GM18505 (cell line): ENCODE data around the gene UBE2J2.

Experiments
- ATAC-seq: cut with Tn5 transposase; IDR thresholded peaks from one replicate; pipeline ENCODE4 v1.9.1; 2021; ENCODE audit not compliant: unreplicated experiment
- POLR2A ChIP-seq: IDR thresholded peaks from 4 replicates; pipeline ENCODE4 v1.6.1; 2011; ENCODE audit warnings: borderline replicate concordance; ENCODE audit not compliant: insufficient read depth, insufficient read length; ENCODE audit errors: extremely low read depth

UBE2J2 gene

GRCh38 chr1:1305300-1306069, 31.8 kb upstream of the UBE2J2 start:
- ATAC-seq = no peak

GRCh38 chr1:1304331-1305299, 31.0 kb upstream of the UBE2J2 start:
- no peak for TF ChIP-seq POLR2A
- no peak for ATAC-seq

More at GRCh38 chr1:1305300-1306069, 31.8 kb upstream of the UBE2J2 start:
- no peak for TF ChIP-seq POLR2A

DNA sequence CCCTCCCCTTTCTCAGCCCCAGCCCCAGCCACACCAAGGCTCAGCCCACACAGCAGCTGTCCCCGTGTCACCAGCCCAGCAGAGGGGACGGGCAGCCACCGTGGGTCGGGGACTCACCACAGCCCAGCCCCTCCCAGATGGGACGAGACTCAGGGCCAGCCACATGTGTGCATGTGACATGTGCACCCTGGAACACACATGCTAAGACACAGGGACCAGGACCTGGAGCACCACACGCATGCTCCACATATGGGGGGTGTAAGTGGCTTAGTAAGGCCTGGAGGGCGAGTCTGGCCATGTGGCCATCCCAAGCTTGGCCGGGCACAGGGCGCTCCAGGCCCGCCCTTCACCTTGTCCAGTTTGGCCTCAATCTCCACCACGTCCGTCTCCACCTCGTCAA, 30.1 kb upstream of the UBE2J2 start:
- no peak for TF ChIP-seq POLR2A
- ATAC-seq = no peak

- no peak for TF ChIP-seq POLR2A
- ATAC-seq = no peak
Observed at GRCh38 chr1:1302951-1303509, 29.4 kb upstream of the UBE2J2 start.

GRCh38 chr1:1302006-1302430, 28.4 kb upstream of the UBE2J2 start:
- no peak for TF ChIP-seq POLR2A
- no peak for ATAC-seq

DNA sequence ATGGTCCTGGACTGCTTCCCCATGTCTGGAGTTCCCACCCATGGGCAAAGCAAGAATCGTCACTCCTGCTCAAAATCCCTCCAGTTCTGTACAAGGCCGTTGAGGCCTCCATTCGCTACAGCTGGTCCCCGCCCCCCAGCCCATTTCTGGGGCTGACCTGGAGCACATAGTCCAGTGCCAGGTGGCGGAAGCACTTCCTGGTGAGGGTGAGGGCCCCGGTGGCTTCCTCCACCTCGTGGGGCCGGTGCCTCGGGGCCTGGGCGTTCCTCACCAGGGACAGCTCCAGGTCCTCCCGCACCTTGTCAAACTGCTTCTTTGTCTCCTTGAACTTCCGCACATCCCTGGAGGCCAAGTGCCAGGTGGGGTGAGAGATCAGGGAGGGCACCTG, 26.7 kb upstream of the UBE2J2 start:
- no peak for ATAC-seq
- TF ChIP-seq POLR2A = no peak

DNA sequence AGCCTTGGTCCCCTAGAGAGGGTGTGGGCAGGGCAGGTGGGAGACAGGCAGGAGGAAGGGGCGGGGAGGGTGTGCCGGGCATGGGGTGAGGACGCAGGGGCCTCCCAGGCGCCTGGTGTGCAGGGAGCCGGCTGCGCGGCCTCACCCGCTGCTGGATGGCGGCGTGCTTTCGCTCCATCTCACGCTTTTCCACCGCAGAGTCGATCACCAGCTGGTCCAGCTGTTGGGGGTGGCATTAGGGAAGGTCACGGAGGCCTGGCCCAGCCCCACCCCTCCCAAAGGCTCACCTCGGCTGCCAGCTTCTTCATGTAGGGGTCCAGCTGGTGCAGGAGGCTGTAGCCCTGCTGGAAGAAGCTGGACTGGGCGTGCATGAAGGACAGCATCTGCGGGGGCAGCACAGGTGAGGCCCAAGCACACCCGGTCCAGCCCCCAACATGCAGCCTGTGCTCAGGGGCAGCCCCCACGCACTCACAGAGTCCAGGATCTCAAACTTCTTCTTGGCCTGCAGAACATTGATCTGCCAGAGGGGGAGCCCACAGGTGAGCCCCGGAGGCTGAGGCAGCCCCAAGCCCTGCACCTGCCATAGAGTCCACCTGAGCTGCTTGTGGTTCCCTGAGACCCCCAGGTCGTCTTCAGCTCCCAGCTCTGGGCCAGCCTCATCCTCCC, 26.2 kb upstream of the UBE2J2 start:
- no peak for ATAC-seq
- TF ChIP-seq POLR2A = no peak

DNA sequence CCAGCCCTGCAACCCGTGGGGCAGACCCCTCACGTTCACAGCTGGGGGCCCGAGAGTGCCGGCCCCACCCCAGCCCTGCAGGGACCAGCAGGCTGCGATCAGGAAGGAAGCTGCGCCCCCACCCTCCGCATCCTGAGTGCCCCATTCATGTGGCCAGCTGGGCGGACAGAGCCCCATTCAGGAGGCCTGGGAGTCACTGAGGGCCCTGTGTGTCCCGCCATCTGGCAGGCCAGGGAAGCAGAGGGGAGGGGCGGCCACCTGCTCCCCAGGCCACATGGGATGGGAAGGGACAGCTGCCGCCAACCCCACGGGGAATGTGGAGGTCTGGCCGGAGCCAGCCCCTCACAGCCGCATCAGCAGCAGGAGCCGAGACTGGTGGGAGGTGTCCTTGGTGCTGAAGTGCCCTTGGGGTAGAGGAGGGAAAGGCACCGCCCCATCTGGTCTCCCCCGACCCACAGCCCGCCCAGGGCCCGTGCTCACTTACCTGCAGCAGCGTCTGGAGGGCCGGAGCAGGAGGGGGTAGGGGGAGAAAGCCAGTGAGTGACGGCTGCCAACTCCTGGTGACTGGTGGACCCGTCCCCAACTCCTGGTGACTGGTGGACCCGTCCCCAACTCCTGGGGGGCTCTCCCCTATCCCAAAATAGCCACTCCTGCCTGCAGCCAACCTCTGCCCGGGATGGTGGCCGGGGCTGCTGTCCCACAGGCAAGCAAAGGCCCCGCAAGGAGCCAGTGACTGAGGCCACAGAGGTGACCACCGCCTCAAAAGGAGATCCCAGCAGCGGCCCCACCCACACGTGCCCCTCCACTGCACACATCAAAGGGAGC, 25.4 kb upstream of the UBE2J2 start:
- no peak for ATAC-seq
- TF ChIP-seq POLR2A = no peak

DNA sequence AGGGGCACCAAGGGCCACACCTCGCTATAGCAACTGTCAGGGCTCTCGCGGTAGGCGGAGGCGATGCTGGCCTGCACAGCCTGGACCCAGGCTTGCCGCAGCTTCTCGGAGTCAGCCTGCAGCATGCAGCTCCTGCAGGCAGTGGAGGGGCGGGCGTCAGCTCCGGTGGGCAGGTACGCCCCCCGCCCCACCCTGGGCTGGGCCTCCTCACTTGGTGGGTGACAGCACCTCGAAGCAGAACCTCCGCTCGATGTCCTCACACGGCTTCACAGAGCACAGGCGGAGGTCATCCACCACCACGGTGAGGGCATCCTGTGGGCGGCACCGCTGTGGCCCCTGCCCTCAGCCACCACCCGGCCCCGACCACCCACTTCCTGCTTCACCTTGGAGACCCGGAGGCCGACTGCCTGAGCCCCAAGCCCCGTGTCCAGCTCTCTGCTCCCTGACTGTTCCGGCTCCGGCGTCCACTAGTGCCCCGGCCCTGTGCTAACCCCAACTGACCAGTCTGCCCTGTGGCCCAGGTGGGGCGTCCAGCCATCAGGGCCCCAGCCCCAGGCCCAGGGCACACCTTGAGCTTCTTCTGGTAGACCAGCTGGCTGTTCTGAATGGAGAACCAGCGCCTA, 24.3 kb upstream of the UBE2J2 start:
- no peak for ATAC-seq
- TF ChIP-seq POLR2A = no peak

DNA sequence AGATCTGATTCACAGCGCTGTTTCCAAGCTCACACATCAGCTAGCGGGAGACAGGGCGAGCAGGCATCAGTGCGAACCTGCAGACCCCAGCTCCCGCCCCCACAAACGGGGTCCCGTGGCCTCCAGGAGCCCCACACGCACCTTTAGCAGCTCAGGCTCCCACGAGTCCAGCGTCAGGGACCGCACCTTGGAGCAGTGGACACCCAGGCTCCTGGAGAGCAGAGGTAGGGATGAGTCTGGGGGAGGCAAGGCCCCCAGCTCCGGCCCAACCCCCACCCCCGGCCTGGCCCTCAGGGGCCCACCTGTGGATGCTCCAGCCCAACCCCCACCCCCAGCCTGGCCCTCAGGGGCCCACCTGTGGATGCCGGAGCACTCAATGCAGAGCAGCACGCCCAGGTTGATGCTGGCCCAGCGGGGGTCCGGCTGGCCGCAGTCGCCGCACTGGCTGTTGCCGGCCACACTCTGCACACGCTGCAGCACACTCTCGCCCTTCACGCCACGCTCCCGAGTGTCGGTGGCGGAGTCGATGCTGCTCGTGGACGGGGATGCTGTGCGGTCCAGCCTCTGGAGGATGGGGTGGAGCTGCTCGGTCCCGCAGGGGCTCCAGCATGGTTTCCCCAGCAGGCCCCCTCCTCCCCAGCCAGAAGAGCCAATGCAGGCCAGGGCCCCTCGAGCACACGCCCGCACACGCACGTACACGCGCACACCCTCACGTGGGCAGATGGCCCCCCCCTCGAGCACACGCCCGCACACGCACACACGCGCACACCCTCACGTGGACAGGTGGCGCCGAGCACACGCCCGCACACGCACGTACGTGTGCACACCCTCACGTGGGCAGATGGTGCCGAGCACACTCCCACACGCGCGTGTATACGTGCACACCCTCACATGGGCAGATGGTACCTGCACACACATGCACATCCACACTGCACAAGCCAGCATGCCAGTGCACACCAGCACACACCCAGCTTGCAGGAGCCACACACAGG, 22.7 kb upstream of the UBE2J2 start:
- no peak for ATAC-seq
- no peak for TF ChIP-seq POLR2A

DNA sequence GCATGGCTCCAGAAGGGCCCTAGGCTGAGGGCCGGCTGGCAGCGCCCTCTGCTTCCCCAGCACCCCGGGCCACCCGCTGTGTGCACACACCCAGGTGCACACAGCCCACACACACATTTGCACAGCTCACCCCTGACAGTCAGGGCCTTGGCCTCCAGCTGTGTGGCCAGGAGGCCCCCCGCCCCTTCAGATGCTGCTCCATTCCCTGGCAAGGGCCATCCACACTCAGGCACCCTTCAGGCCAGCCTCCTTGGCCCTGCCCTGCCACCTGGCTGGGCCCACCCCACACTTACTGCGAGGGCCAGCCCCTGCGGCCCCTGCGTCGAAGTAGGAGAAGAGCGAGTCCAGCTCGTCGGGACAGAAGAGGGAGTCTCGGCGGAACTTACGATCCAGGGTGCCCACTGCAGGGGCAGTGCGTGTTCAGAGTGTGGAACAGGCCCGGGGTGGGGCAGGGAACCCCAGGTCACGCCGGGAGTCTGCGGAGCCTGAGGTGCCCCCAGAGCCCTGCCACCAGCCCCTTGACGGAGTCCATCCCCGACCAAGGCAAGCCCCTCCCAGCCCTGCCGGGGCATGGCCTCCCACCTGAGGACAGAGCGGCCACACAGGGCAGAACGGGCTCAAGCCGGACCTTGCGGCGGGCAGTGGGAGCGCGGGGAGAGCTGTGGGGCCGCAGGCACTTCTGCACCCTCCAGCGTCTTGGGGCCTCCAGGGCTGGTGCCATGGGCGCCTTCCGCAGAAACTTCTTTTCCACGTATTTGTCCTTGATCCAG, 21.7 kb upstream of the UBE2J2 start:
- no peak for ATAC-seq
- no peak for TF ChIP-seq POLR2A
